T-helper 2 cell (primary cell): ENCODE results near the gene MESD.

Experiments used
- DNase-seq, 5 experiments: peaks; one replicate each; pipeline versions ENCODE4 v3.0.0 to v3.0.0-alpha.2; 2012 to 2022

MESD gene

GRCh38 chr15:81014446-81015093, 25.0 kb upstream of the MESD start:
- no peak for DNase-seq

DNA sequence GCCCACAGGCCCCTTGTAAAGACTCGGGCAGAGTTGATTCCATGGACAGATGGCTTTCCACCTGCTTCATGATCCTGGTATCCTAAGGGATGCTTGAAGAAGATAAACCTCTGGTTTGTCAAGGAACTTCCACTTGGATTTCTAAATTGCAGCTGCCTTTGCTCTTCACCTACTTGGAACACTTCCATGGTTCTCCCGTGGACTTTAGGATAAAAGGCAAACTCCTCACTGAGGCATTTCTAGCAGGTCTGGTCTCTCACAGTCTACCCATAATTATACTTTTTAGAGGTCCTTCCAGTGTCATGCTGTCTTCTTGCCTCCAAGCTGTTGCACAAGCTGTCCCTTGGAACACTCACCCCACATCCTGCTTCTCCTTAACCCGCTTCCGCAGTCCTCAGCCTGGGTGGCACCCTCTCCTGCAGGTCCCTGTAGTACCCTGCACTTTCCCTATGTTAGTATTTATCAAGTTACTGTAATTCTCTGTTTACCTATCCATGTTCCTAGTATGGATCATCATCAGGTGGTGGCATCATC, 23.8 kb upstream of the MESD start:
- DNase-seq: no peak

- no peak for DNase-seq
Observed at GRCh38 chr15:81012588-81012987, 23.0 kb upstream of the MESD start.

DNA sequence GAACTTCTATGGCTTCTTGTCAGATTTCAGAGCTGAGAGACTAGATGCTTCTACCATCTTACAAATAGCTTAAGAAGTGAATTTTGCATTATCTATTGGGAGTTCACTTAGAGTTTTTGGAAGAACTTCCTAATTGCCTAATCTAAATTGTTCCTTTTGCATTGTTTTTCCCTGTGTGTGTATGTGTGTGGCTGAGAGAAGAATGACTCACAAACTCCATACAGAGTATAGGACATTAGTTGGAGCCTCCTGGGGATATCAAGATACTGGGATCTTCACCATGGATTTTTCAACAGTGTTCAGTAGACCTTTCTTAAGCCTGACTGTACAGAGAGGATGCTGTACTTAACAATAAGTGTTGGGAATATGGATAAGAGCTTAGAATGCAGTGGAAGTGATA, 22.0 kb upstream of the MESD start:
- no peak for DNase-seq

DNA sequence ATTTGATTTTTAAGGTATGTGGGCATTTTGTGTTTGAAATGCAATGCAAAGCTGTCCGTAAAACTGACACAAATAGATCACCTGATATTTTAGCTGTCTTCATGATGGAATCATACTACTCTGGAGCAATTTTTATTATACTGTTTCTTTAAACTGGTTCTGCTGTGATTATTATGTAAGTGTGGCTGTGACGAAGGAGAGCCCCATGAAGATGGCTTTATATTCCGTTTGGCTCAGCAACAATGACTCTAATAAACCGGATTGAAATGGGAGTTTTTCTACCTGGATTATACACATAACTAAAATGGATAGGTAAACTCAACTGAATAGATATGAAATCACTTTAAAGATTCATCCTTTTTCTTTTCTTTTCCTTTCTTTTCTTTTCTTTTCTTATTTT, 20.5 kb upstream of the MESD start:
- no peak for DNase-seq

GRCh38 chr15:81008312-81008711, 18.7 kb upstream of the MESD start:
- no peak for DNase-seq

GRCh38 chr15:81007428-81008064, 17.9 kb upstream of the MESD start:
- no peak for DNase-seq

DNA sequence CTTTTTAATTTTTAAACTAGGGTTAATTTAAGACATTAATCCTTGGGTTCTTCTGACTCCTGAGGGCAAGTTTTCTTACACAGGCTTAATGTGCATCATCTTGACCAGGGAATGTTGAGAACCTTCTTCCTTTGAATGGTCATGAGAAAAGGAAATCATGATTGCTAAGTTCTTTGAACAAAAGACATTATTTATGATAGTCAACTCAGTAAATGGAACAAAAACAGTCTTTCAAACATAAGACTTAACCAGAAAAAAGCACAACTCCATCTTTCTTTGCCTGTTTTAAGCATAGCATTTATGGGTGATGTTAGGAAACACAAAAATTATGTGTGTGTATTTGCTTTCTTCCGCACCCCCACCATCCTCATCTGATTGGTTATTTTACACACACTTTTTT, 16.5 kb upstream of the MESD start:
- no peak for DNase-seq

DNA sequence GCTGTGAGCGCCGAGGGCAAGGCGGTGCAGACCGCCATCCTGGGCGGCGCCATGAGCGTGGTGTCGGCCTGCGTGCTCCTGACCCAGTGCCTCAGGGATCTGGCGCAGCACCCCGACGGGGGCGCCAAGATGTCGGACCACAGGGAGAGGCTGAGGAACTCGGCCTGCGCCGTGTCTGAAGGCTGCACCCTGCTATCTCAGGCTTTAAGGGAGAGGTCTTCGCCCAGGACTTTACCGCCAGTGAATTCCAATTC, 13.4 kb upstream of the MESD start:
- DNase-seq: no peak

DNA sequence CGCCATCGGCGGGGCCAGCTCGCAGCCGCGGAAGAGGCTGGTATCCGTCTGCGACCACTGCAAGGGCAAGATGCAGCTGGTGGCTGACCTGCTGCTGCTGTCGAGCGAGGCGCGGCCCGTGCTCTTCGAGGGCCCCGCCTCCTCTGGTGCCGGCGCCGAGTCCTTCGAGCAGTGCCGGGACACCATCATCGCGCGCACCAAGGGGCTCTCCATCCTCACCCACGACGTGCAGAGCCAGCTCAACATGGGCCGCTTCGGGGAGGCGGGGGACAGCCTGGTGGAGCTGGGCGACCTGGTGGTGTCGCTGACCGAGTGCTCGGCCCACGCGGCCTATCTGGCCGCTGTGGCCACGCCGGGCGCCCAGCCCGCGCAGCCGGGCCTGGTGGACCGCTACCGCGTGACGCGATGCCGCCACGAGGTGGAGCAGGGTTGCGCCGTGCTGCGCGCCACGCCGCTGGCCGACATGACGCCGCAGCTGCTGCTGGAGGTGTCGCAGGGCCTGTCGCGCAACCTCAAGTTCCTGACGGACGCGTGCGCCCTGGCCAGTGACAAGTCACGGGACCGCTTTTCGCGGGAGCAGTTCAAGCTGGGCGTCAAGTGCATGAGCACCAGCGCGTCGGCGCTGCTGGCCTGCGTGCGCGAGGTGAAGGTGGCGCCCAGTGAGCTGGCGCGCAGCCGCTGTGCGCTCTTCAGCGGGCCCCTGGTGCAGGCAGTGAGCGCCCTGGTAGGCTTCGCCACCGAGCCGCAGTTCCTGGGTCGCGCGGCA, 12.9 kb upstream of the MESD start:
- DNase-seq: peak in 1 of 5 experiments; percentile 48

DNA sequence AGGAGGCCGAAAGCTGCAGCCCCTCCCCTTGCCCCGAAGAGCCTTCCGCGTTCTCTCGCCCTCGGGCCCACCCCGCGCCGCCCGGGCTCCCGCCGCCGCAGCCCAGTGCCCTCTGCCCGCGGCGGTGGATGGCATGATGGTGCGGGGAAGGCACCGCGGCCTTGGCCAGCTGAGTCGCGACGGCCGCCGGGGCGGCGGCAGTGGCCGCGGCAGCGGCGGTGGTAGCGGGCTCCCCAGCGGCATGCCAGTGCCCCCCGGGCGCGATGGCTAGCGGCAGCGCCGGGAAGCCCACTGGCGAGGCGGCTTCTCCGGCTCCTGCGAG, 12.4 kb upstream of the MESD start:
- no peak for DNase-seq

- DNase-seq: peak in 4 of 5 experiments; percentile 25 to 66 (median 44)
Observed at GRCh38 chr15:81001152-81002008, 11.8 kb upstream of the MESD start.

GRCh38 chr15:81000624-81001151, 11.1 kb upstream of the MESD start, which contains the start of gene TLNRD1:
TLNRD1 (plus strand) TSS chr15:81000923; CDS start chr15:81002272, 1,349 bp downstream.
- DNase-seq: peak; percentile 54 to 95 (median 76)

DNA sequence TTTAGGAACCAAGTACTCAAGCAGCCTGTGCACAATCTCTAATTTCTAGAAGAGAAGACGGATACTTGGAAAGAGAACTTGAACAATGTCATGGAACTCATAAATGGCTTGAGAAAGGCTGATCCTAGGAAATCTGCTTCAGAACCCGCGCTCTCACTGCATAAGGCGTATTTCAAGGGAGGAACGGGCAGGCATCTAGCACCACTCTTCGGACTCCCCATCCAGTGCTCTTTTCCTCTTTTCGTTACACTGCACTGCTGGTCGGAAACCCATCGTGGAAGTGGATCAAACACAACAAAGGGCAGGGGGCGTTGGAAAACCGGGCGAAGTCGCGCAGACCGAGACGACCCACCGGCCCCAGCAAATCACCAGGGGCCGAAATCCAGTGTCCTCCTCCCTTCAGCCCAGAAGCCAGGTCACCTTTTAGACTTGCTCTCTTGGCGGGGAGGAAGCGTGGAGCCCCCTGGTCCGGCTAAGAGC, 10.6 kb upstream of the MESD start:
- peak in 2 of 5 experiments; percentile 13 to 30 for DNase-seq

DNA sequence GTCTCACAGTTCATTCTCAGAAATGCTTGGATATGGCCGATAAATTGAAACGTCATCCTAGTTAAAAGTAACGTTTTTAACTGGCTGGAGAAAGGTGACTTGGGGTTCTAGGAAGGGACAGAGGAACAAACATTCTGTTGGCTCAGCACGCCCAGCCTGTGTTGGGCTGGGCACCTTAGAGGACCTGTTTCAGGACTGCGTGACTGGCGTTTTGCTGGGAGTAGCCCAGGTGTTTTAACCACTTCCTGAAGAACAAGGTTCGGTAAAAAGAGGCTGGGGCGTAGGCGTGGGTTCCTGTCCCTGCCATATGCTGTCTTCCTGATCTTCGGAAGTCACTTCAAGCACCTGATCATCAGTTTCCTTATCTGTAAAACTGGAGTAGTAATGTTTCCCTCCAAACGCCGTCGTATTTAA, 10.0 kb upstream of the MESD start:
- peak in 4 of 5 experiments; percentile 32 to 80 (median 49) for DNase-seq

DNA sequence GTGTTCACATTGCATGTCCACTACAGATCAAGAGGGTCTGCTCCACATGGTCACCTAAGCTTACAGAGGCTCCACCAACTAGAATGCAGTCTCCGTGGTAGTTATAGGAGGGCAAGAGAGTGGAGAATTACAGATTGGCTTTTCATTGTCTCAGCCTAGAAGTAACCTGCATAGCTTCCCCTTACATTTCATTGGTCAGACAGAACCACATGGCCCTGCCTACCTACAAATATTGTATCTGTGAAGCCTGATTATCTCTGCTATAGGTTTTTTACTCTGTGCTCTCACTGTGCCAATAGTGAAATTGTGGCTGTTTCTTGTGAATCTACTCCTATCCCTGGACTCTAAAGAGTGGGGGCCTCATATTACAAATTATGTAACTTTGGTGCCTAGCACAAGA, 8.6 kb upstream of the MESD start:
- no peak for DNase-seq

- no peak for DNase-seq
Observed at GRCh38 chr15:80997692-80998091, 8.1 kb upstream of the MESD start.

DNA sequence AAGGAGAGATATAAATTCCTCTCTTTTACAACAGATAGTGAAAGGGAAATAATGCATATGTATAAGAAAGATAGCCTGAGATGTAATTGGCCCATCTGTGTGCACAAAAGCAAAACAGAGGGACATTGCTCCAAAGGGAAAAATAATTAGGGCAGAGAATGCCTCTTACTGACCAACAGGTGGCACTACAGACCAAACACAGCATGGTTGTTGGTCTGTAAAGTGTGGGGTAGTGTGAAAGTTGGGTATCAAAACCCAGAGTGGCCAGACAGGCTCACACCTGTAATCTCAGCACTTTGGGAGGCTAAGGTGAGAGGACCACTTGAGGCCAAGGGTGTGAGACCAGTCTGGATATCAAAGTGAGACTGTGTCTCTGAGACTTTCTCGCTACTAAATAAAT, 6.6 kb upstream of the MESD start:
- peak in 1 of 5 experiments; percentile 66 for DNase-seq

- DNase-seq: no peak
Observed at GRCh38 chr15:80992441-80992840, 2.8 kb upstream of the MESD start.

DNA sequence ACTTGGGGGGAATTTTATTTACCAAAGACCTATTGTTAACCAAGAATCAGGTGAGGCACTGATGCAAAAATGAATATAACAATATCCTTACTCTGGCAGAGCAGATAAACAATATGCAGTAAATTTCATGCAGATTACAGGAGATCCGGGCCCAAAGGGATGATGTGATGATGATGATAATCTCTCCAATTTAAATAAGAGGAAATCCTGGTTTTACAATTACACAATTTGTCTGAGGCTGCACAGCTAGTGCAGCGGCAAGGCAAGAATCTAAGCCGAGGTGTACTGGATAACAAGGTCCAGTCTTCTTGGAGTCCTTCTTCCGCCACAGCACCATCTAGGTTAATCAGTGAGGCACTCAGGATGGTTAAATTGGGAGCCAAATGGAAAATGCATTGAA, 2.4 kb upstream of the MESD start:
- no peak for DNase-seq

- DNase-seq: peak in 1 of 5 experiments; percentile 74
Observed at GRCh38 chr15:80991421-80991820, 1.8 kb upstream of the MESD start.

GRCh38 chr15:80990955-80991354, 1.3 kb upstream of the MESD start:
- DNase-seq: no peak
